GM19025 (cell line): ENCODE results near the gene CNOT10.
"Not testable (repeated sequence)": the region's sequence is repeated elsewhere in the genome, so short reads cannot be mapped to it uniquely, and the experiment has no call there.

Experiments
- ATAC-seq: cut with Tn5 transposase; IDR thresholded peaks from one replicate; pipeline ENCODE4 v1.9.1; 2021; ENCODE audit warnings: mild to moderate bottlenecking, low read depth, moderate library complexity; ENCODE audit not compliant: unreplicated experiment

Gene CNOT10

GRCh38 chr3:32684800-32685542 is at the start of gene CNOT10:
CNOT10 (plus strand) TSS chr3:32685188; CDS start chr3:32685461, 273 bp downstream.
- peak; percentile 98 for ATAC-seq

GRCh38 chr3:32640939-32641338 is 44.0 kb upstream of the CNOT10 start:
- ATAC-seq: no peak

GRCh38 chr3:32641356-32641755 is 43.6 kb upstream of the CNOT10 start:
- no peak for ATAC-seq

- no peak for ATAC-seq
Observed at GRCh38 chr3:32643354-32643753, 41.6 kb upstream of the CNOT10 start.

- ATAC-seq: no peak
Observed at GRCh38 chr3:32643816-32644215, 41.2 kb upstream of the CNOT10 start.

- no peak for ATAC-seq
Observed at GRCh38 chr3:32644380-32644779, 40.6 kb upstream of the CNOT10 start.

GRCh38 chr3:32646761-32647160 is 38.2 kb upstream of the CNOT10 start:
- ATAC-seq: no peak

- not testable (repeated sequence) for ATAC-seq
Observed at GRCh38 chr3:32652337-32653100, 32.5 kb upstream of the CNOT10 start.

GRCh38 chr3:32655167-32655566 is 29.8 kb upstream of the CNOT10 start:
- ATAC-seq: no peak

GRCh38 chr3:32660634-32661033 is 24.4 kb upstream of the CNOT10 start:
- ATAC-seq: no peak

- no peak for ATAC-seq
Observed at GRCh38 chr3:32662647-32663046, 22.3 kb upstream of the CNOT10 start.

- not testable (repeated sequence) for ATAC-seq
Observed at GRCh38 chr3:32664630-32665075, 20.3 kb upstream of the CNOT10 start.

GRCh38 chr3:32667072-32667582 is 17.9 kb upstream of the CNOT10 start:
- no peak for ATAC-seq

- not testable (repeated sequence) for ATAC-seq
Observed at GRCh38 chr3:32669226-32669625, 15.8 kb upstream of the CNOT10 start.

- ATAC-seq: not testable (repeated sequence)
Observed at GRCh38 chr3:32673730-32674129, 11.3 kb upstream of the CNOT10 start.

GRCh38 chr3:32675164-32675563 is 9.8 kb upstream of the CNOT10 start:
- ATAC-seq: no peak

- ATAC-seq: no peak
Observed at GRCh38 chr3:32675650-32676049, 9.3 kb upstream of the CNOT10 start.

- ATAC-seq: no peak
Observed at GRCh38 chr3:32681811-32682210, 3.2 kb upstream of the CNOT10 start.

GRCh38 chr3:32684029-32684799 is 774 bp upstream of the CNOT10 start:
- no peak for ATAC-seq

- ATAC-seq: no peak
Observed at GRCh38 chr3:32685543-32686185, 676 bp downstream of the CNOT10 start.
